Measurements from ENCODE around the gene EIF2S2.

GRCh38 chr20:34085544-34086040 is 26.5 kb downstream of the EIF2S2 start:
- peak; percentile 47 for TF ChIP-seq POLR2A (IDR thresholded peaks at IDR 0.05; ENCODE audit: low read length)
- TF ChIP-seq GATA1 (IDR thresholded peaks at IDR 0.05; ENCODE audit: low read depth, low read length) = peak; percentile 20

Measured in erythroblast (primary cell).